ENCODE measurements around the gene PIGM. TPM values are rescaled to one million over a fixed set of nuclear protein-coding genes. Genes with fewer than 3 reads are reported as not detected.

Gene PIGM
- total RNA-seq, 4 donors from 2014 or later = 4.2 to 7.3 (median 4.3) TPM

GRCh38 chr1:160025314-160025713 is 6.5 kb downstream of the PIGM start:
- no peak for TF ChIP-seq CTCF (IDR thresholded peaks at IDR 0.05; ENCODE audit: low read depth)

DNA sequence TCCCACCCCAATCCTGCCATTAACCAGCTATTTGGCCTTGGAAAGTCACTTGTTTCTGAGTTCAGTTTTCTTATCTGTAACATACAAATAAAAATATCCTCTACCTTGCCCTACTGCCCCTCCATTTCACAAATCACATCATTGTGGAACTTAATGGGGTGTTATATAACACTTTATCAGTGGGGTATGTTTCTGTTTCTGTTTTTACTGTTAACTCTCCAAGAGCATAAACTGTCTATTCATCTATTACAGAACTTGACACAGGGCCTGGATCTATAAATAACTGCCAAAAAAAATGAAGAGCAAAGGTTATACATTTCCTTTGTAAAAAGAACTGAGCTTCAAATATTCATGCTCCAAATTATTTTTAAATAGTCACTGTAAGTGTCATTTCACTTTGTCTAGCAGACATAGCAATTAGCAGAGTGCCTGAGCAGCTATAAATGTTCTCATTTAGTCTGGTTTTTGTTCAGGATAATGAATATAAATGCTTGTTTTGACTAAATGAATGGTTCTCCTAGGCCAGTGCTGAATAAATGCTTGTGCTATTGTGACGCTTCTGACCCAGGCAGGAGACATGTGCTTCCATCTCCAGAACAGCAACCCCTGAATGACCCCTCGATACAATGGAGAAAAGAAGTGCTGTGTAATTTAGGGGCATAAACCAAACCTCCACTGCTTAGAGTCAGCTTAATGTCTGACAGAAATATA is 7.4 kb downstream of the PIGM start:
- no peak for TF ChIP-seq CTCF (IDR thresholded peaks at IDR 0.05; ENCODE audit: low read depth)

- TF ChIP-seq CTCF (IDR thresholded peaks at IDR 0.05; ENCODE audit: low read depth) = no peak
These were observed 9.2 kb downstream of the PIGM start for GRCh38 chr1:160022330-160023310.

- TF ChIP-seq CTCF (IDR thresholded peaks at IDR 0.05; ENCODE audit: low read depth) = no peak
These were observed 10.3 kb downstream of the PIGM start for GRCh38 chr1:160021376-160022074.

DNA sequence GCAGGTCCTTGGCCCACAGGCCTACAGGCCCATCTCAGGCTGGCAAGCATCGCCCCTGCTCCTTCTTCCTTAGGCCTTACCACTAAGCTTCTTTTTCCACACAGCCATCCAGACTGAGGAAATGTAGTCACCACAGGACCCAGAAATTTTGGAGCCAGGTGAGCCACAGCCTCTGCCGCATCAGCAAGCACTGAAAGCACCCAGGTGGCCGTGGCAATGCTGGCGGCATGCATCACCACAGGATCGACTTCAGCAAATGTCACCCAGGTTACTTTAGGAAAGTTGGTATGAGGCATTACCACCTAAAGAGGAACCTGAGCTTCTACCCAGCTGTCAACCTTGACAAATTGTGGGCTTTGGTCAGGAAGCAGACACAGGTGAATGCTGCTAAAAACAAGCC is 11.6 kb downstream of the PIGM start:
- no peak for TF ChIP-seq CTCF (IDR thresholded peaks at IDR 0.05; ENCODE audit: low read depth)

- no peak for TF ChIP-seq CTCF (IDR thresholded peaks at IDR 0.05; ENCODE audit: low read depth)
These were observed 12.9 kb downstream of the PIGM start for GRCh38 chr1:160018900-160019299.
